B cell (primary cell): ENCODE results near the gene PP2D1. TPM values are rescaled to one million over a fixed set of nuclear protein-coding genes. Genes with fewer than 3 reads are reported as not detected.

Source experiments
- ATAC-seq: fragments of 200-7000 bp; cut with Tn5 transposase; one replicate; pipeline ENCODE4 v1.10.0; 2021; ENCODE audit warnings: low read depth, mild to moderate bottlenecking, moderate number of reproducible peaks, moderate library complexity
- CTCF ChIA-PET: fragments of 350-600 bp; sonication (Branson Sonifier 250); formaldehyde crosslinking; loops from one replicate; lab custom pipeline; 2021; ENCODE audit warnings: antibody characterized with exemption, inconsistent platforms; lab: Charles Lee
- POLR2A ChIA-PET: fragments of 350-600 bp; sonication (Branson Sonifier 250); formaldehyde crosslinking; loops from one replicate; lab custom pipeline; 2021; ENCODE audit warnings: antibody characterized with exemption; lab: Charles Lee
- DNase-seq: peaks from one replicate; pipeline ENCODE4 v3.0.0; 2013
- H2AFZ ChIP-seq: 2 replicates; pipeline ENCODE4 v1.6.1; 2012; ENCODE audit warnings: mild to moderate bottlenecking, low read depth, low read length; ENCODE audit not compliant: insufficient read depth, poor library complexity, severe bottlenecking
- H3K27ac ChIP-seq, 2 donors: 1 replicate in 1 of 2; 2 replicates in 1 of 2; pipeline ENCODE4 v1.5.1; 2012 to 2013; ENCODE audit warnings: low read length in 2 of 2, mild to moderate bottlenecking in 2 of 2, moderate library complexity in 1 of 2
- H3K27me3 ChIP-seq, 4 experiments: fragments of 200-600 bp in 1 of 4; sonication (generic) in 1 of 4; replicated peaks in 1 of 4; 1 replicate in 2 of 4; 2 replicates in 2 of 4; pipeline versions ENCODE4 v1.6.1 to v1.7.0; 2013 to 2016; ENCODE audit warnings: low read length in 3 of 4, mild to moderate bottlenecking in 2 of 4, mixed read lengths in 1 of 4, moderate library complexity in 1 of 4; ENCODE audit not compliant: insufficient read depth in 4 of 4, control insufficient read depth in 3 of 4; ENCODE audit errors: control extremely low read depth in 1 of 4
- H3K36me3 ChIP-seq, 2 experiments: replicated peaks in 1 of 2; 1 replicate in 1 of 2; 2 replicates in 1 of 2; pipeline versions ENCODE4 v1.6.1 to v1.7.1; 2013; ENCODE audit warnings: low read length in 1 of 2; ENCODE audit not compliant: insufficient read depth in 2 of 2, control insufficient read depth in 1 of 2; ENCODE audit errors: control extremely low read depth in 1 of 2, extremely low read depth in 1 of 2
- H3K4me1 ChIP-seq, 2 donors: fragments of 200-600 bp in 1 of 2; sonication (generic) in 1 of 2; 1 replicate in 1 of 2; 2 replicates in 1 of 2; pipeline versions ENCODE4 v1.5.1 to v1.6.1; 2013 to 2017; ENCODE audit warnings: low read length in 2 of 2; ENCODE audit not compliant: control insufficient read depth in 2 of 2, insufficient read depth in 2 of 2
- H3K4me2 ChIP-seq: replicated peaks from 2 replicates; pipeline ENCODE3; 2012; ENCODE audit warnings: mild to moderate bottlenecking, low read depth, low read length; ENCODE audit not compliant: poor library complexity, severe bottlenecking
- H3K4me3 ChIP-seq, 5 experiments: fragments of 200-600 bp in 1 of 5; sonication (generic) in 1 of 5; 1 replicate in 3 of 5; 2 replicates in 2 of 5; pipeline versions ENCODE4 v1.5.1 to v1.7.0; 2011 to 2016; ENCODE audit warnings: low read length in 4 of 5, mild to moderate bottlenecking in 4 of 5, low read depth in 2 of 5, control low read depth in 1 of 5, moderate library complexity in 1 of 5; ENCODE audit not compliant: insufficient read depth in 1 of 5; ENCODE audit errors: control extremely low read depth in 1 of 5, extremely low read depth in 1 of 5
- H3K79me2 ChIP-seq: fragments of 200-600 bp; sonication (generic); one replicate; pipeline ENCODE4 v1.6.0; 2016; ENCODE audit warnings: low read length; ENCODE audit not compliant: control insufficient read depth, insufficient read depth
- H3K9ac ChIP-seq: fragments of 200-600 bp; sonication (generic); 2 replicates; pipeline ENCODE4 v1.6.1; 2017; ENCODE audit warnings: mild to moderate bottlenecking, low read length, moderate library complexity
- H3K9me3 ChIP-seq, 3 donors: one replicate each; pipeline versions ENCODE4 v1.6.1 to v1.7.1; 2013; ENCODE audit warnings: low read length in 2 of 3; ENCODE audit not compliant: control insufficient read depth in 2 of 3, insufficient read depth in 1 of 3; ENCODE audit errors: control extremely low read depth in 1 of 3
- H4K20me1 ChIP-seq: 2 replicates; pipeline ENCODE4 v1.6.0; 2012; ENCODE audit warnings: mild to moderate bottlenecking, low read length; ENCODE audit not compliant: insufficient read depth, control insufficient read depth, poor library complexity, severe bottlenecking
- H3K27ac Mint-ChIP-seq: one replicate; pipeline ENCODE4 v1.8.0; 2021; ENCODE audit warnings: mixed read lengths
- H3K27me3 Mint-ChIP-seq: one replicate; pipeline ENCODE4 v1.8.0; 2021; ENCODE audit warnings: mixed read lengths
- H3K4me1 Mint-ChIP-seq: one replicate; pipeline ENCODE4 v1.8.0; 2021; ENCODE audit warnings: mixed read lengths
- H3K4me3 Mint-ChIP-seq: one replicate; pipeline ENCODE4 v1.8.0; 2021; ENCODE audit warnings: mixed read lengths
- H3K9me3 Mint-ChIP-seq: one replicate; pipeline ENCODE4 v1.8.0; 2022; ENCODE audit warnings: mixed read lengths; ENCODE audit not compliant: insufficient read depth
- EZH2 ChIP-seq: IDR thresholded peaks from 2 replicates; pipeline ENCODE4 v1.6.1; 2012; ENCODE audit warnings: borderline replicate concordance, low read depth, mild to moderate bottlenecking, moderate library complexity, low read length; ENCODE audit not compliant: insufficient read depth, poor library complexity, severe bottlenecking
- WGBS: methylation state at CpG from one replicate; pipeline ENCODE4 v1.1.5; 2013; ENCODE audit warnings: missing lambda C conversion rate; ENCODE audit not compliant: insufficient coverage; 5-methylcytosine and 5-hydroxymethylcytosine counted together
- intact Hi-C: fragments of 100-400 bp; cut with micrococcal nuclease; formaldehyde crosslinking; loops from one replicate; pipeline ENCODE4 v1.10.0; 2022
- polyA plus RNA-seq: library from polyadenylated mRNA; depleted of rRNA; stranded (reverse); fragments of >200 nt; gene quantifications from 2 replicates; pipeline ENCODE4 v1.2.3, GENCODE V29; 2012
- total RNA-seq, 2 donors: library from RNA; stranded (reverse); fragments of 120-200 nt in 1 of 2; gene quantifications; 1 replicate in 1 of 2; 2 replicates in 1 of 2; pipeline versions ENCODE4 v1.2.3 to v1.2.4, GENCODE V29; 2013 to 2022
- TF ChIP-seq, protein P1 (sequence below): fragments of 200-600 bp; IDR thresholded peaks from one replicate; pipeline ENCODE4 v1.8.0; 2022; ENCODE audit warnings: antibody characterized with exemption, mild to moderate bottlenecking

The PP2D1 gene
- total and polyA plus RNA-seq, 2 donors (not counting 1 experiment from before 2014, with no cell fraction given): not detected

- no peak overlapping the region for H3K4me3 ChIP-seq
- ATAC-seq (no peak), DNase-seq (no peak)
- no peak overlapping the region for H3K4me2 ChIP-seq
- TF ChIP-seq, protein P1, sequence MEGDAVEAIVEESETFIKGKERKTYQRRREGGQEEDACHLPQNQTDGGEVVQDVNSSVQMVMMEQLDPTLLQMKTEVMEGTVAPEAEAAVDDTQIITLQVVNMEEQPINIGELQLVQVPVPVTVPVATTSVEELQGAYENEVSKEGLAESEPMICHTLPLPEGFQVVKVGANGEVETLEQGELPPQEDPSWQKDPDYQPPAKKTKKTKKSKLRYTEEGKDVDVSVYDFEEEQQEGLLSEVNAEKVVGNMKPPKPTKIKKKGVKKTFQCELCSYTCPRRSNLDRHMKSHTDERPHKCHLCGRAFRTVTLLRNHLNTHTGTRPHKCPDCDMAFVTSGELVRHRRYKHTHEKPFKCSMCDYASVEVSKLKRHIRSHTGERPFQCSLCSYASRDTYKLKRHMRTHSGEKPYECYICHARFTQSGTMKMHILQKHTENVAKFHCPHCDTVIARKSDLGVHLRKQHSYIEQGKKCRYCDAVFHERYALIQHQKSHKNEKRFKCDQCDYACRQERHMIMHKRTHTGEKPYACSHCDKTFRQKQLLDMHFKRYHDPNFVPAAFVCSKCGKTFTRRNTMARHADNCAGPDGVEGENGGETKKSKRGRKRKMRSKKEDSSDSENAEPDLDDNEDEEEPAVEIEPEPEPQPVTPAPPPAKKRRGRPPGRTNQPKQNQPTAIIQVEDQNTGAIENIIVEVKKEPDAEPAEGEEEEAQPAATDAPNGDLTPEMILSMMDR: no peak
- TF ChIP-seq EZH2: no peak
- CTCF ChIA-PET: no interaction called here
- POLR2A ChIA-PET: interaction anchor here (0.9 kb wide), 1 partner anchor 86 kb away, joined by 3 read pairs; no protein-coding TSS in a partner anchor
- peaks cover 60% of the 10 kb centered on the region for H4K20me1 ChIP-seq
- no peak overlapping the region for H3K27ac ChIP-seq
- no peak overlapping the region for H2AFZ ChIP-seq
- no peaks in the 10 kb centered on the region for H3K9me3 Mint-ChIP-seq
- intact Hi-C loops: no loop called here
- H3K9ac ChIP-seq: no peak overlapping the region
- H3K79me2 ChIP-seq: peaks cover 91% of the 10 kb centered on the region
- H3K4me3 Mint-ChIP-seq: no peak overlapping the region
- no peaks in the 10 kb centered on the region for H3K9me3 ChIP-seq
- H3K36me3 ChIP-seq: peaks cover 6 to 43% of the 10 kb centered on the region in 2 experiments
- no CpG with 5 or more reads among the region's 4 CpGs for WGBS
- no peaks in the 10 kb centered on the region for H3K4me1 ChIP-seq
- H3K27me3 ChIP-seq: no peaks in the 10 kb centered on the region
- no peaks in the 10 kb centered on the region for H3K27me3 Mint-ChIP-seq
- H3K27ac Mint-ChIP-seq: no peak overlapping the region
- H3K4me1 Mint-ChIP-seq: peaks cover 24% of the 10 kb centered on the region
Observed at GRCh38 chr3:19954676-19955075, 57.4 kb downstream of the PP2D1 start.

DNA sequence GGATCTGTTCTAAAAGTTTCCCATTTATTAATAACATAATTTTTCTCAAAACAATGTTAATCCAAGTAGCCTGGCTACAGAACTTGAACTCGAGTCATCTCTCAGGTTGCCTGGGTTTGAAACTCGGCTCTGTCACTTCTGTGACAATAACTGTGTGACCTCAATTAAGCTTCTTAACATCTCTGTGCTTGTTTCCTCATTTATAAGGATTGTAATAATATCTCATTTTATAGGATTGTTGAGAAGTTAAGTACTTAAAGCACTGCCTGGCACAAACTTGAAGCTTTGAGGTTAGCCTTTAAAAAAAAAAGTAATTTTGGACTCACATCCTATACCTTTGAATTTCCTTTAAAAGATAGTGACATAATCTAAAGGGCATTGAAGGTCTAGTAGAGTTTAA lies 61.7 kb downstream of the PP2D1 start:
- ChIA-PET CTCF (no interaction called here), POLR2A (no interaction called here)
- Mint-ChIP-seq H3K9me3 (no peaks in the 10 kb centered on the region), H3K27ac (no peak overlapping the region), H3K4me3 (no peak overlapping the region), H3K4me1 (peaks cover 51% of the 10 kb centered on the region), H3K27me3 (no peaks in the 10 kb centered on the region)
- no CpG with 5 or more reads among the region's 2 CpGs for WGBS
- Histone ChIP-seq H2AFZ (no peak overlapping the region), H3K36me3 (peaks cover 6 to 35% of the 10 kb centered on the region in 2 experiments), H4K20me1 (peaks cover 36% of the 10 kb centered on the region), H3K27ac (peak overlapping the region in 1 of 2 donors; percentile 43), H3K79me2 (peaks cover 93% of the 10 kb centered on the region), H3K27me3 (no peaks in the 10 kb centered on the region), H3K4me1 (peaks cover 18 to 22% of the 10 kb centered on the region in 2 donors), H3K9ac (no peak overlapping the region), H3K4me3 (no peak overlapping the region), H3K4me2 (no peak overlapping the region), H3K9me3 (peaks cover 0 to 4% (median 0%) of the 10 kb centered on the region in 3 donors)
- intact Hi-C loops: no loop called here
- ATAC-seq (no peak), DNase-seq (no peak)
- TF ChIP-seq, protein P1: no peak
- no peak for TF ChIP-seq EZH2
